HG03354 (cell line): ENCODE results near the gene CRYGA.
"Not testable (repeated sequence)": the region's sequence is repeated elsewhere in the genome, so short reads cannot be mapped to it uniquely, and the experiment has no call there.

Experiments used
- ATAC-seq: cut with Tn5 transposase; IDR thresholded peaks from one replicate; pipeline ENCODE4 v1.9.1; 2021; ENCODE audit warnings: mild to moderate bottlenecking; ENCODE audit not compliant: unreplicated experiment, poor library complexity, severe bottlenecking

The CRYGA gene

DNA sequence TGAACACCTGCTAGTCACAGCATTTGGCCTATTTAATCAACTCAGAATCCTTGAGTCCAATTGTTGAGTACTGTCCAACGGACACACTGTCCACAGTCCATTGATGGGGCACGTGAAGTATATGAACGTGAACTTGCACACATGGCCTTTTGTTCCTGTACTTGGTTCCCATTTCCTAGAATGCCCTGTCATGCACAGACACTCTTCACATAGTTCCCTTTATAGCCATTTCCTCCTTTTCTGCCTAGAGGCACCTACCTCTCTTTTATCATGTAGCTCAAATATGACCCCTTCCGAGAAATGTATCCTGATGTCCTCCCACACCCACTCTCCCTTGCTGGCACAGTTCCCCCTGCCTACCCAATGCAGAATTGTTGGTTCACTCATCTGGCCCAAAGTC, 8.7 kb upstream of the CRYGA start:
- ATAC-seq, result no peak

DNA sequence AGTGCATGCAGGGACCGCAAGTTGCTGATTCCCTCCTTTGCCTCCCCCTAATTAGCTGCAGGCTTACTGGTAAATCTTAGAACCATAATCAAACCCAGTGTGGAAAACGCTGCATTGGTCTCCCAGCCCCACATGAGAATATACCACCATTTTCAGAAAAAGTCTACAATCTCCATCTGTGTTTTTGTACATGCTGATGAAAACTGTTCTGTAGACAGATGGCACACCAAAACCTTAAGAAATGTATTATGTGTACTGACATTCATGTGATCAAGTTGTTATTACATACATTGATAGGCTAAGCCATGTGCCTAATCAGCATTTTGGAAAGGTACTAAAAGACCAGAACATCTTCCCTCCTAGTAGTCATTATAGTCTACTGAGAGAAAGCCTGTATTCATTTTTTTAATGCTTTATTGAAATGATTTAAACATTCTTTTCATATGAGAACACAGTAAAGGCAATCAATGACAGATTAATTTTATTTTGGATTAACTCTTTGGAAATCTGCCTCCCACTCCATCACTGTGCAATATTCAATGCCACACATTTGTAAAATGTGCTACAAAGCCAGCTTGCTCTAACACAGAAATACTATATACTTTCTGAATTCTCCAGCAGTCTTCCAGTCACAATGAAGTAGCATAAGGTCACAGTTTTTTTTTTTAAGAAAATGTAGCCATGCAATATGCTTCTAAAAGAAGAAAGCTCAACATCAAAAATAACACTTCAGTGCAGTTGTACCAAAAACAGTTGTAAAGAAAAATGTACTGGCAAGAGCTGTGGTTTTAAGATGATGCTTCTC, 1.8 kb upstream of the CRYGA start:
- ATAC-seq, result no peak

DNA sequence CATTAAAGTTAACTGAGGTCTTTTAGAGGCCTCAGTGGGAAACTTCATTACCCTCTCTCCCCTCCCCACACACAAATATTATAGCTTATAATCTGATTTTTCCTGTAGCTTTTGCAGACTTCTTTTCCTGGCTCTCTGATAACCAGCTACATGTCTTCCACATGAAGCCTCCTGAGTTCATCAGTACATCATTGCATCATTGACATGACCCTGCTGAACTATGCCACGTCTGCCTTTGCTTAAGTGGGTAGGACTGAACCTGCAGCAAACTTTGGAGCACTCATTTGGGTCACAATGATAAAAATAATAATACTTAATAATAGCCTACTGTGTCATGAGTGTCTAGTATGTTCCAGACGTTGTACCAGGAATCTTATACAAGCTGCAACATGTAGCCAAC, 7.0 kb downstream of the CRYGA start:
- ATAC-seq, result no peak

DNA sequence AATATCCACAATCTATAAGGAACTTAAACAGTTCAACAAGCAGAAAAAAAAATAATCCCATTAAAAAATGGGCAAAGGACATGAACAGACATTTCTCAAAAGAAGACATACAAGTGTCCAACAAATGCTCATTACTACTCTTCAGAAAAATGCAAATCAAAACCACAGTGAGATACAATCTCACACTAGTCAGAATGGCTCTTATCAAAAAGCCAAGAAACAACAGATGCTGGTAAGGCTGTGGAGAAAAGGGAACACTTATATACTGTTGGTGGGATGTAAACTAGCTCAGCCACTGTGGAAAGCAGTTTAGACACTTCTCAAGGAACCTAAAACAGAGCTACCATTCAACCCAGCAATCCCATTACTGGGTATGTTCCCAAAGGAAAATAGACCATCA, 10.2 kb downstream of the CRYGA start:
- ATAC-seq, result no peak

DNA sequence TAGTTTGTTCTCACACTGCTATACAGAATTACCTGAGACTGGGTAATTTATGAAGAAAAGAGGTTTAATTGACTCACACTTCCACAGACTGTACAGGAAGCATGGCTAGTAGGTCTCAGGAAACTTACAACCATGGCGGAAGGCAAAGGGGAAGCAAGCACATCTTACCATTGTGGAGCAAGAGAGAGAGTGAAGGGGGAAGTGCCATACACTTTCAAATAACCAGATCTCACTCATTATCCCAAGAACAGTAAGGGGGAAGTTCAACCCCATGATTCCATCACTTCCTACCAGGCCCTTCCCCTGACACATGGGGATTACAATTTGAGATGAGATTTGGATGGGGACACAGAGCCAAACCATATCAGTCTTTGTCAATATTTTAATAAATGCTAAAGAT, 12.4 kb downstream of the CRYGA start:
- ATAC-seq, result no peak

DNA sequence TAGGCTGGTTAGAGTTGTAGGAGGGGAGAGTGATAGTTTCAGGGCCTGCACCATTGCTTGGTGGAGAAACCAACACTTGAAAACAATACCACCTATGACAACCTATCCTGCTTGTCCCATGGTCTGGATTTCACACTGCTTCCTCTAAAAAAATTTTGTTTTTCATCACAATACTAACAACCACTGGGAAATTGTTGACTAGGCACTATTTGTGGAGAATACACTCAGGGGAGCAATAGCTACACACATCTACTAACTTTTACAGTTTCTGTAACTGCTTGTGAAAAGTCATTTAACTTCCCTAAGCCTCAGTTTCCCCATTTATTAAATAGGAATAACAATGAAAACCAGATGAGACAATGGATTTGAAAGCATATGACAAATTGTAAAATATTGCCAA, 13.3 kb downstream of the CRYGA start:
- ATAC-seq, result no peak

DNA sequence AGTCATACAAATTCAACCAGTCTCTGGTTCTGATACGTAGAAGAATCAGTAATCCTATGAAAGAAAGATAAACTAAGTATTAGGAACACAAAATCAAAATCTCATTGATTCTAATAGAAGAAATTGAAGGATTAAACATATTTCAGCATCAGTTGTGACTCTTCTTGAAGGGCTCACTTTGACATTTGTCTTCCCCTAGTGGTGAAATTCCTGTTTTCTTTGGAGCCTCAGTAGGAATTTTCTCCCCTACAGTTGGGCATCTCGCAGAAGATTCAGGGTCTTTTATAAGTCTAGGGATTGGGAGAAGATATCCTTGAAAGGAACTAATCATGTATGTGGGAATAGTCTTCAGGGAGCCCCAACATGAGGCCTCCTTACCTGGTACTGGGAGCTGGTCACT, 14.6 kb downstream of the CRYGA start:
- no peak for ATAC-seq

DNA sequence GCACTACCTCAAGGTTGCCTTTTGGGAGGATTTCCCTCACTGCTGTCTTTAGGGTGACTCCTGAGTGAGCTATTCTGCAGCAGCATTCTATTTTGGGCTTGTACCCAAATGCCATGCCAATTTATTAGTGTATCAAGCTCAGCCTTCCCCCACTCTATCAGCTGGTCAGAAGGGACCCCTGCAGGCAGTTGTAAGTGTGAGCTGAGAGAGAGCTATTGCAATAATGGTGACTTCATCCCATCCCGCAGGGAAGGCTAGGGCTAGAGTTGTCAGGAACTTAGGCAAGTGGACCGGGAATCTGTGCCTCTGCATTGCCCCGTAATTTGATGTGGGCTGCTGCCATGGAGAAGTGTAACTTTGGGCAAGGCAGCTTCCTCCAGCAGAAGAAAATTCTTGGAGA, 15.6 kb downstream of the CRYGA start:
- no peak for ATAC-seq

DNA sequence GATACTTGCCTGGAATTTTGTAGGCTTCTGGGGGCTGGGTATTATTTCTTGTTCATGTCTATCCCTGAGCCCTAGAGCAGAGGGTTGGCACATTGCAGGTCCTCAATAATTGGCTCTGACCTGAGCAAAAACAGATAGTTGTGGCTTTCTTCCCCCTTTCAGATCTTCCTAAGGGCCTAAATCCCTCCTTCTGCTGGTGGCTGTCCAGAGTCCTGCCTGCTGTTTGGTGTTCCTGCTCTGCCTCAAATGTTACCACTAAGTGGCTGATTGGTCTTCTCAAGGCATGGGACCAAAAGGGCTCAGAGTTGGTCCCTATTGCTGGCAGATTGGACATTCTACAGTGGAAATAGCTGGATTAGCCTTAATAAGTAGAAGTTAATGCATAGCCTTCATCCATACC, 16.4 kb downstream of the CRYGA start:
- no peak for ATAC-seq

DNA sequence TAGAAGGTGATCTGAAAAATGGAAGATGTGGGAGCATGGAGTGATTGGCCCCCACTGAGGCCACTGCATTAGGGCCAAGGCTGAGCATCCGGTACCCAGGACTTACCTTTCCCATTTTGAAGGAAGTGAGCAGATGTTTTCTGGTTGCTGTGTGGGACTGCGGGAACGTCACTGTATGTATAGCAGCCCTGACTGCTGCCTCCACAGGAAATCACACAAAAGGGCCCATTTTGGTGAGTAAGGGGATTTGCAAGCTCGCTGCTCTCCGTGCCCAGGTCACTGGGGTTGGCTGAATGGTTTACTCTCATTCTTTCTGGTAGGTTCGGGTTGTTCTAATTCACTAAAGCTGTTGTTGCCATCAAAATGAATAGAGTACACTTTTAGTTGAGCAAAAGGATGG, 17.4 kb downstream of the CRYGA start, which contains the start of gene CRYGB:
CRYGB (minus strand) TSS at position 153 of the 400 bp plus-strand sequence; CDS start at position 115, 38 bp downstream.
- ATAC-seq, result no peak

DNA sequence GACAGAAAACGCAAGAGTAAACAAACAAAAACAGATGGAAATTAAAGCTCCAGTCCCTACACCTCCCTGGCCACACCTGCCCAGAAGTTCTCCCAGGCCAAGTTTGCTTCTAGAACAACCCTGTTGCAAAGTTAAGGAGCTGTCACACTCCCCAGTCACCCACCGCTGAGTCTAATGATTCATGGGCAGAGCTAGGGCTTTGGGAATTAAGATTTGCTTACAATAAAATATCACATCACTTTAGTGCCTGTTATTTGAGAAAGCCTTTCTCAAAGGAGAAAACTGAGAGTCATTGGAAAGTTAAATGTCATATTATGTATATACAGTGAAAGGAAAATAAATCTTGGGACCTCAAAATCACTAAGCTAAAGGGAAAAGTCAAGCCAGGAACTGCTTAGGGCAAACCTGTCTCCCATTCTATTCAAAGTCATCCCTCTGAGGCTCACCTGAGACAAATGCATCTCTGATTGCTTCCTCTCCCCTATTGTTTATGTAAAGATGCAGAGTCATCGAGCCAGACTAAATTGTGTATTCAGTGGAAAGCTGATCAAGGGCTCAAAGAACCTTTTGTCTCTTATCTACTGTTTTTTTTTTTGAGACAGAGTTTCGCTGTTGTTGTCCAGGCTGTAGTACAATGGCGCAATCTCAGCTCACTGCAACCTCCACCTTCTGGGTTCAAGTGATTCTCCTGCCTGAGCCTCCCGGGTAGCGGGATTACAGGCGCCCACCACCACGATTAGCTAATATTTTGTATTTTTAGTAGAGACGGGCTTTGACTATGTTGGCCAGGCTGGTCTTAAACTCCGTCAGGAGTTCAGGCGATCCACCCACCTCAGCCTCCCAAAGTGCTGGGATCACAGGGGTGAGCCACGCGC, 20.2 kb downstream of the CRYGA start:
- no peak for ATAC-seq

DNA sequence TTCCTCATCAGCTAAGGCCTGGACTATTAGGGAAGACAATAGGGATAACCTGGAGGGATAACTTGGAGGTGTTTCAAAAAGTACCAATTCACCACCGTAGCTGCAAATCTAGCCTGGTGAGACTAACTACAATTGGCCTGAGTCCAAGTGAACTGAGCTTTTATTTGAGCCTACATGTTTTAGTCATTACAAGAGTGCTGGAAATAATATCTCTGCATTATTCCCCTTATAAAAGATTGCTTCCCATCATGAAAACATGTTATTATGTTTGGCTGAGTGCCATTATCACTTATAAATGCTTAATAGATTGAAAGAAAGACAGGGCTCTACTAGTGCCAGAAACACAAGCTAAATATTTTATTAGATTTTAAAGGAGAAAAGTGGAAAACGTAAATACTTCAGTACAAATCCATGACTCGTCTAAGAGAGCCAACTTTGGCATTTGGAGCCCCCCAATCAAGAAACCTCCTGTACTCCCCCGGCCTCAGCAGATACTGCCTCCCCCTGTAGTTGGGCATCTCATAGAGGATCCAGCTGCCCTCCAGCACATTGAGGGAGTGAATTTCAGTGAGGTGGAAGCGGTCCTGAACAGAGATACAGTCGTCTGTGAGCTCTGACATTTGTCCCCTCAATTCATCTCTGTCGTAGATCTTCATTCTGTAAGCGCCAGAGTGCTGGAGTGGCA, 21.0 kb downstream of the CRYGA start:
- no peak for ATAC-seq

DNA sequence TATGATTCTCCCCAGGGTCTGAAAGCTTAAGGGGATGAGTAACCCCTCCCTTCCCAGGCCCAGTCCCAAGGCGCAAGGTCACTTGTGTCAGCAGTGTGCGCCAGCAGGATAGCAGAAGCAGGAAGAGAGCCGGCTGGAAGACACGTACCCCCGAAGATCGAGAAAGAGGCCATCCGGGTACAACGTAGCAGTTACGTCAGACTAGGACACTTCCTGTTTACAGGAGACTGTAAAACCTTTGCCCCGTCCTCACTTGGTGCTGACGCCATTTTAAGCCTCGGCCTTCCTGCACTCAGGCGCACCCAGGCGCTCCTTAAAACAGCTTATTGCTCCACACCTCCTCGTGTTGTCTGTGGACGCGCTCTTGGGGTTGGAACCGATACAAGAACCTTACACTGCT, 23.9 kb downstream of the CRYGA start:
- ATAC-seq, result no peak

DNA sequence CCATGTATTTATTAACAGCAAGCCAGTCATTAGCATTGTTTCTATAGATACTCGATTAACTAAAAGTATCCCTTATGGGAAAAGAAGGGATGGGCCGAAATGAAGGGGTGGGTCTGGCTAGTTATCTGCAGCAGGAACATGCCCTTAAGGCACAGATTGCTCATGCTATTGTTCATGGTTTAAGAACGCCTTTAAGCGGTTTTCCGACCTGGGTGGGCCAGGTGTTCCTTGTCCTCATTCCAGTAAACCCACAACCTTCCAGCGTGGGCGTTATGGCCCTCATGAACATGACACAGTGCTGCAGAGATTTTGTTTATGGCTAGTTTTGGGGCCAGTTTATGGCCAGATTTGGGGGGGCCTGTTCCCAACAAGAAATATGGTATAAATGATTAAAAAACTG, 25.1 kb downstream of the CRYGA start:
- ATAC-seq, result not testable (repeated sequence)

DNA sequence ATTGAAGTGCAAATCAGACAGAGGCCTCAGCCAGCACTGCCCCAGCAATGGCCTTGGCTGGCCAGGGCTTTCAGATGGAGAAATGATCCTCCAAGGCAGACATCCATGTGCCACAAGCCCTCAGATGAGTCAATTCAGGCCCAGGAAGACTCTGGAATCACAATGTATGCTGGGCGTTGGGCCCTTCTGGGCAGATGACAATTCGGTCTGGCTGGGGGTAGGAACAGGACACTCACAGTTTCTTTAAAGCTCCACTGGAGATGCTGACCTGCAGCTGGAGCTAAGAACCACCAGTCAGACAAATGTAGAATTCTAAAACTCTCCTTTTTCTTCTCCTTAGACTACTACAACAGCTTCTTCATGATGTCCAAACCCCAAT, 26.7 kb downstream of the CRYGA start:
- no peak for ATAC-seq

DNA sequence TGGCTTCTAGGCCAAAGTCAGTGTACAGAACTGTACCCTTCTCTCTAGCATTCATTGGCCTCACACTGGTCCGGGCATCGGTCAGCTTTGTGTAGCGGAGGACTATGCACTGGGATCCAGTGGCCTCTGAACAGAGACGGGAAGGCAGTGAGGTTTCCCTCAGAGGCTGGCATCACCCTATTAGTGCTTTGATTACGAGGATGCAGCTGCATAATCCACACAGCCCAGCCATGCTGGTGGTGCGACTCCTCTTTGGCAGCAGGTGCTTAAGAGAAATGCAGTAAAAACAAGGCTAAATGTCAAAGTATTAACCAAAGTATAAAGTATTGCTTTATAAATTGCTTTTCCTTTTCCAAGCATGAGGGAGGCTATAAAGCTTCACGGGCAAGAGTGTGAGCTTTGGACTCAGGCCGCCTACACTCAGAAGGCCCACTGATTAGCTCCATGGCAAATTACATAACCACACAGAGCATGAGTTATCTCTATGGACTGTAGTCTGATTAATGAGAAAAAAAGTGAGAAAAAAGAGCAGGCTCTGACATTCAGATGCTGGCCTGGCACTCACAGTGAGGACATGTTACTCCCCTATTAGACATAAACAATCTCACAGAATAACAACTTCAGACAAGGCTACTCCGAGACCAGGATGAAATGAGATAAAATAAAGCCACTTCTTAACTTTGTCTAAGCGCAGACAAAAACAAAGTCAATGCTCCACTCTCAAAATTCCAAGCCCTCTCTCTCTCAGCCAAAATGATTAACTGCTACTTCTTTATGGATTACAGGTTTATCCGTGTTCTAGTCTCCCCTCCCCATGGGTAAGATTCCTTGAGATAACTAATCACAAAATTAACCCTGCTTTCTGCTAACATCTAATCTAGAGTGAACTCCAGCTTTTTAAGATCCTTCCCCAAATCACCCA, 27.3 kb downstream of the CRYGA start:
- no peak for ATAC-seq

DNA sequence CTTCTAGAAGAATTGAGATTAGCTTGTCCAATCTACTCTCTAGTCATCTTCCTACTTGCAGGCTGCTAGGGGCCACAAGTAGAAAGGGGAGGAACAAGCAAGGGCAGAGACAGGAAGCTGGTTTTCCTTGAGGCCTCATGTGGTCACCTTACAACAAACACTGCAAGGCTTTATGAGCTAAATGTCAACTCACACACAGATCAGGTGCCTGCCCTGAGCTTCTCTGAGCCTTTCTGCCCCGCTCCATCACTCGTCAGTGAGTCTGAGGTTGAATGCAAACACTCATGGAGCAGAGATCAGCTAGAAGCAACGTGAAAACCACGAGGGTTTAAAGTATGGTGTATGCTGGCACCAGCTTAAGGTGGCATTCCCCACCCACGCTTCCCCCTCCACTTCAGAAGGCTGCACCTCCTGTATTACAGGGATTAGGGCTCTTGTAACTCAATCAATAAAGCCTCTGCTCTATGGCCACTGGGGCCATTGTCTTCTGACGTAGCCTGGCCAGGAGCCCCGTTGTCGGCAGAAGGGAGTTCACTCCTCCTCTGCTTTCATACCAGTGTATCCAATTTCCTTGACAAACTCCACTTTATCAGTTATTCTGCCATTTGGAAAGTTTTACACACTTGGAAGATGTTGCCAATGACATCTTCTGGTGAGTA, 28.3 kb downstream of the CRYGA start:
- ATAC-seq, result no peak

DNA sequence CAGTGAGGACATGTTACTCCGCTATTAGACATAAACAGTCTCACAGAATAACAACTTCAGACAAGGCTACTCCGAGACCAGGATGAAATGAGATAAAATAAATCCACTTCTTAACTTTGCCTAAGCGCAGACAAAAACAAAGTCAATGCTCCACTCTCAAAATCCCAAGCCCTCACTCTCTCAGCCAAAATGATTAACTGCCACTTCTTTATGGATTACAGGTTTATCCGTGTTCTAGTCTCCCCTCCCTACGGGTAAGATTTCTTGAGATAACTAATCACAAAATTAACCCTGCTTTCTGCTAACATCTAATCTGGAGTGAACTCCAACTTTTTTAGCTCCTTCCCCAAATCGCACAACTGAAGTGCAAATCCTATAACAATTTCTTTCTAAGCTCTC, 32.7 kb downstream of the CRYGA start:
- ATAC-seq, result no peak
